Stomach (tissue), 4 donors: Measurements from ENCODE around the gene KRR1.

ENCODE experiments used
- EP300 ChIP-seq: sonication (generic); formaldehyde crosslinking; IDR thresholded peaks from one replicate; pipeline ENCODE4 v1.6.1; 2017; ENCODE audit warnings: antibody characterized with exemption
- TF ChIP-seq, protein P1 (sequence below), 7 experiments: fragments of 450-650 bp in 4 of 7; fragments of 200-600 bp in 3 of 7; sonication (generic) in 3 of 7; IDR thresholded peaks; one replicate each; pipeline ENCODE4 v1.5.1; 2016 to 2019; ENCODE audit warnings: antibody characterized with exemption in 7 of 7, control low read depth in 2 of 7, mild to moderate bottlenecking in 1 of 7

DNA sequence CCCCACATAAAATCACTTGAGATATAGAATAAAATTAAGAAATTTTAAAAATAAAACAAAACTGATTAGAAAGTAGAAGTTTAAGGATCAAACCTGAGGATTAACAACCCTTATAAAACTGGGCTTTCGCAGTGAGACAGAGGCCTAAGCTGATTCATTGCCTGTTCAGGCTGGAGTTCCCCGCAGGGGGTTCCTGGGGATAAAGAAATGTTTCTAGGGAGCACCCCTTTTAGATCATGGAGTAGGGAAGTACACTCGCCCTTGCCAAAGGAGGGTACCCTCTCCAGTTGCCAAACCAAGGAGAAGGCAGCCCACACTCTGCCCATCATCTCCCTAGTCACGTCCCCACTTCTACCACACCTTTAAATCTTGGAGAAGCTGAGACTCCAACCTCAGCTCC lies 24.1 kb downstream of the KRR1 start:
- no peak for TF ChIP-seq EP300
- TF ChIP-seq, protein P1, sequence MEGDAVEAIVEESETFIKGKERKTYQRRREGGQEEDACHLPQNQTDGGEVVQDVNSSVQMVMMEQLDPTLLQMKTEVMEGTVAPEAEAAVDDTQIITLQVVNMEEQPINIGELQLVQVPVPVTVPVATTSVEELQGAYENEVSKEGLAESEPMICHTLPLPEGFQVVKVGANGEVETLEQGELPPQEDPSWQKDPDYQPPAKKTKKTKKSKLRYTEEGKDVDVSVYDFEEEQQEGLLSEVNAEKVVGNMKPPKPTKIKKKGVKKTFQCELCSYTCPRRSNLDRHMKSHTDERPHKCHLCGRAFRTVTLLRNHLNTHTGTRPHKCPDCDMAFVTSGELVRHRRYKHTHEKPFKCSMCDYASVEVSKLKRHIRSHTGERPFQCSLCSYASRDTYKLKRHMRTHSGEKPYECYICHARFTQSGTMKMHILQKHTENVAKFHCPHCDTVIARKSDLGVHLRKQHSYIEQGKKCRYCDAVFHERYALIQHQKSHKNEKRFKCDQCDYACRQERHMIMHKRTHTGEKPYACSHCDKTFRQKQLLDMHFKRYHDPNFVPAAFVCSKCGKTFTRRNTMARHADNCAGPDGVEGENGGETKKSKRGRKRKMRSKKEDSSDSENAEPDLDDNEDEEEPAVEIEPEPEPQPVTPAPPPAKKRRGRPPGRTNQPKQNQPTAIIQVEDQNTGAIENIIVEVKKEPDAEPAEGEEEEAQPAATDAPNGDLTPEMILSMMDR (IDR thresholded peaks at IDR 0.05) = no peak
